Fibroblast of lung (primary cell): ENCODE results near the gene OS9.

Source experiments
- CTCF ChIP-seq, 2 donors: IDR thresholded peaks in 1 of 2; conservative IDR thresholded peaks in 1 of 2; 1 replicate in 1 of 2; 2 replicates in 1 of 2; pipeline ENCODE4 v1.5.1; 2011 to 2012; ENCODE audit warnings: low read length in 2 of 2, control low read depth in 1 of 2, inconsistent platforms in 1 of 2, low read depth in 1 of 2, mild to moderate bottlenecking in 1 of 2
- EZH2 ChIP-seq: IDR thresholded peaks from 2 replicates; pipeline ENCODE4 v1.5.1; 2012; ENCODE audit warnings: low read length, control low read depth, mild to moderate bottlenecking; ENCODE audit errors: missing control alignments

- TF ChIP-seq CTCF (conservative IDR thresholded peaks at IDR 0.05 in 1 of 2, IDR thresholded peaks at IDR 0.05 in 1 of 2; ENCODE audit: low read depth in 1 of 2, low read length in 2 of 2) (no peak), EZH2 (no peak)
These were observed 27.0 kb downstream of the OS9 start for GRCh38 chr12:57720606-57721595.
